GM12874 (cell line): ENCODE data around the gene MRGPRE.

Source experiments
- TF ChIP-seq, protein P1 (sequence below): IDR thresholded peaks from 2 replicates; pipeline ENCODE4 v1.5.1; 2011; ENCODE audit warnings: low read depth, mild to moderate bottlenecking, control low read depth, low read length, moderate library complexity; ENCODE audit not compliant: insufficient read depth

Gene MRGPRE

GRCh38 chr11:3215346-3216026 lies 16.7 kb downstream of the MRGPRE start:
- TF ChIP-seq, protein P1, sequence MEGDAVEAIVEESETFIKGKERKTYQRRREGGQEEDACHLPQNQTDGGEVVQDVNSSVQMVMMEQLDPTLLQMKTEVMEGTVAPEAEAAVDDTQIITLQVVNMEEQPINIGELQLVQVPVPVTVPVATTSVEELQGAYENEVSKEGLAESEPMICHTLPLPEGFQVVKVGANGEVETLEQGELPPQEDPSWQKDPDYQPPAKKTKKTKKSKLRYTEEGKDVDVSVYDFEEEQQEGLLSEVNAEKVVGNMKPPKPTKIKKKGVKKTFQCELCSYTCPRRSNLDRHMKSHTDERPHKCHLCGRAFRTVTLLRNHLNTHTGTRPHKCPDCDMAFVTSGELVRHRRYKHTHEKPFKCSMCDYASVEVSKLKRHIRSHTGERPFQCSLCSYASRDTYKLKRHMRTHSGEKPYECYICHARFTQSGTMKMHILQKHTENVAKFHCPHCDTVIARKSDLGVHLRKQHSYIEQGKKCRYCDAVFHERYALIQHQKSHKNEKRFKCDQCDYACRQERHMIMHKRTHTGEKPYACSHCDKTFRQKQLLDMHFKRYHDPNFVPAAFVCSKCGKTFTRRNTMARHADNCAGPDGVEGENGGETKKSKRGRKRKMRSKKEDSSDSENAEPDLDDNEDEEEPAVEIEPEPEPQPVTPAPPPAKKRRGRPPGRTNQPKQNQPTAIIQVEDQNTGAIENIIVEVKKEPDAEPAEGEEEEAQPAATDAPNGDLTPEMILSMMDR: no peak

DNA sequence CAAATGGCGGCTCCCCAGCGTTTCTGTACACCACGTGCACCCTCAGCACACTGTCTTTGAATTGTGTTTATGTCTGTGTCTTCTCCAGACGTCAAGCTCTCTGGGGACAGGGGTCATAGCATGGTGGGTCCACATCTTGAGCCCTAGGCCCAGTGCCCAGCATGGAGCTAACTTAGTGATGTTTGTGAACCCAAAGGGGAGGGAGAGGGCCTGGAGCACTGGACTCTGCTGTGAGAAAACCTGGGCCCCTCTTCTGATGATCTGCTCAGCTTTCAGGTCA lies 17.9 kb downstream of the MRGPRE start:
- TF ChIP-seq, protein P1: no peak

GRCh38 chr11:3213659-3214419 lies 18.4 kb downstream of the MRGPRE start:
- TF ChIP-seq, protein P1: no peak

GRCh38 chr11:3208272-3208671 lies 23.9 kb downstream of the MRGPRE start:
- TF ChIP-seq, protein P1: no peak

GRCh38 chr11:3207526-3208189 lies 24.6 kb downstream of the MRGPRE start:
- TF ChIP-seq, protein P1: no peak

GRCh38 chr11:3206922-3207204 lies 25.4 kb downstream of the MRGPRE start:
- TF ChIP-seq, protein P1: no peak

DNA sequence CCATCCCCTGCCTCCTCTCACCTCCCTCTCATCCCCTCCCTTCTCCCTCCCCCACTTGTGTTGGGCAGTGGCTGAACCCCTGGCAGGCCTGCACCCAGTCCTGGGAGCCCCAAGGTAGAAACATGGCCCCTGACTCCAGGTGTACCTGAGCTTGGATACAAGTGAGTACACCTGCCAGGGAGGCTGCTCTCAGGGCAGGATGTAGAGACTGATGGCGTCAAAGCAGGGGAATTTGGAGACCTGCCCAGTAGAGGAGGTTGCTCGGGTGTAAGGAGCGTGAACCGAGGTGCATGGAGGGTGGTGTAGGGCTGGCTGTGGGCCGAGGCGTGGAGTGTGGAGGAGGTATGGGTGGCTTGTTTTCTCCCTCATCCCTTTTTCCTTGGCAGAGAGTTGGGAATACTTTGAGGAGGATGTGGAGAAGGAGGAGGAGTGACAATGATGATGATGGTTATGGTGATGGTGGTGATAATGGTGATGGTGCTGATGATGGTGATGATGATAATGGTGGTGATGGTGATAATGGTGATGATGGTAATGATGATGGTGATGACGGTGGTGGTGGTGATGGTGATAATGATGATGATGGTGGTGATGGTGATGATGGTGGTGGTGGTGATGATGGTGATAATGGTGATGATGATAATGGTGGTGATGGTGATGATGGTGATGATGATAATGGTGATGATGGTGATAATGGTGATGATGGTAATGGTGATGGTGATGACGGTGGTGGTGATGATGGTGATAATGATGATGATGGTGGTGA lies 25.9 kb downstream of the MRGPRE start:
- TF ChIP-seq, protein P1: no peak
